Amniotic stem cell (primary cell): ENCODE results near the gene ASH1L.
"Not testable (repeated sequence)": the region's sequence is repeated elsewhere in the genome, so short reads cannot be mapped to it uniquely, and the experiment has no call there.

Source experiments
- DNase-seq: peaks from one replicate; lab custom pipeline; 2025; lab: John Stamatoyannopoulos, UW

Gene ASH1L

DNA sequence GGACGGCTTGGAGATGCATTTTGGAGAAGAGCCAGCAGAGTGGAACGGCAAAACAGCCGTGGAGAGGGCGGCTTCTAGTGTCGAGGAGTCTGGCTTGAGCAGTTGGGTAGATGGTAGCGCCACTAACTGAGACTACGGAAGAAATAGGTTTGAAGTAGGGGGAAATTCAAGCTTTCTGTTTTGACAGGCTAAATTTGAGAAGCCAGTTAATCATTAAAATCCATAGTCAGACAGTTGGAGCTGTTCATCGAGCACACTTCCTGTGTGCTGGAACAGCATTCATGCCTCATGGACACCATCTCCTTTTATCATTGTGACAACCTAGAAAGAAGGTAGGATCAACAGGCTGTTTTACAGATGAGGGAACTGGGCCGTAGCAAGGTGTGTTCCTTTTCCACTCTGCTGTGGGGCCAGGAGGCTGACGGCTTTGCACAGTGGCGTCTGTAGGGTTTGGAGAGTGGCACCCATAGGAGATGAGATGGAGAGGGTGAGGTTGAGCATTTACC, 258.0 kb downstream of the ASH1L start:
- no peak for DNase-seq

- DNase-seq = no peak
These were observed 261.2 kb downstream of the ASH1L start, which contains the start of gene PKLR for GRCh38 chr1:155301342-155301841. Gene PKLR (minus strand): TSS chr1:155301438. CDS start chr1:155301395, 43 bp downstream.

DNA sequence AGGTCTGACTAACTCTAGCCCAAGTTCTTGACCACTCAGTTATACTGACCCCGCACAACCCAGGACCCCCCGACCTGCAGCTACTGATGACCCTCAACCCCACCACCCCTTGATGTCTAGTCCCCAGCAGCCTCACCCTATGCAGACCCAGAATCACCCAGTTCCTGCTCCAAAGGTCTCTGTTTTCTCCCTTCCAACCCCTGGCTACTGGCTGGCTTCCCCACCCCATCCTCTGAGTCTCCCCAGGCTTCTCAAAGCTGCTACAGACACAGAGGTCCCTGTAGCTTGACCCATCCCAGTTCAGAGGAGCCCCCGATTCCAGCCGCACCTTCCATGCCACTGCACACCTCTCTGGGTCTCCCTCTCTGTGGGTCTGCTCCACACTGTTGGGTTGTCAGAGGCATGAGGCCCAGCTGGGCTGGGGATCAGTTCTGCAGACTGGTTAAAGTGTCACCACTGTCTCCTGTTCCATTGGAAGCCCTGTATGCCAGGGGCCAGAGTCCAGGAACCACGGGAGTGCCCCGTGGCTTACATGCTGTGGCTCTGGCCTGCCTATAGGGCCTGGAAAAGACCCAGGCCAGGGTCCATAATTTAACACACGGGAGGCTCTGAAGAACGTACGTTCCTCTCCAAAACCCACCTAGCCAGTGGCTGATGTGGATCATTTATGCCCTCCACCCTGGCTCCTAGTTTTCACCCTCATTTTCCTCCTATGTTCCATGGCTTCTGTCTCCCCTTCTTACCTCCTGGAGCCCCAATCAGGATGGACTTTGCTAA, 261.9 kb downstream of the ASH1L start:
- DNase-seq = no peak

DNA sequence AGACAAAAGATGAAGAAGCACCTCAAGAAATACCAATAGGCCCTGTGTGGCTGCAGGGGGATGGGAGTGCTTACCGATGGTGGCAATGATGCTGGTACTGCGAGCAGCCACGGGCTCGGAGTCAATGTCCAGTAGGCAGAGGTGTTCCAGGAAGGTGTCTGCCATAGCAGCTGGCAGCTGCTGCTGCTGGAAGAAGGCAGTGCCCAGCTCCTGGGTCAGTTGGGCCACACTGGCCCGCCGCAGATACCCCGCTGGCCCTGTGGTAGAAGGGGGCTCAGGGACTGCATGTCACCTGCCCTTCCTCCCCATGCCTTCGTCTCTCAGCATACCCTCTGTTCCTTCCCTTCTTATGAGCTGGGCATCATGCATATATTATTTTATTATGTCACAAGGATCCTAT, 262.6 kb downstream of the ASH1L start:
- no peak for DNase-seq

- no peak for DNase-seq
These were observed 265.2 kb downstream of the ASH1L start for GRCh38 chr1:155297384-155297783.

DNA sequence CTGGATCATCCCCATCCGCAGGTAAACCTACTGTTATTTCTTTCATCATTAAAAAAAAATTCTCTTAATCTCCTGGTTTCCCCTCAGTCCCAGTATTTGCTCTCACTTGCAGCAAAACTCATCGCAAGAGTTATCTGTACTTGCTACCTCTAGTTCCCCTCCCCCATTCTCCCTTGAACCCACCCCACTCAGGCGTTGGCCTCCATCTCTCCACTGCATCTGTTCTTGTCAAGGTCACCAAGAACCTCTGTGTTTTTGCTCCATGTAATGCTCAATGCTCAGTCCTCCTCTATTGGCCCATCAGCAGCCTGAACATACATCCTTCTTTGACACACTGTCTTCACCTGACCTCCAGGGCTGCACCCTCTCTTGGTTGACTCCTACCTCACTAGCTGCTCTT, 265.9 kb downstream of the ASH1L start:
- DNase-seq = no peak

GRCh38 chr1:155295942-155296267, 266.7 kb downstream of the ASH1L start:
- no peak for DNase-seq

DNA sequence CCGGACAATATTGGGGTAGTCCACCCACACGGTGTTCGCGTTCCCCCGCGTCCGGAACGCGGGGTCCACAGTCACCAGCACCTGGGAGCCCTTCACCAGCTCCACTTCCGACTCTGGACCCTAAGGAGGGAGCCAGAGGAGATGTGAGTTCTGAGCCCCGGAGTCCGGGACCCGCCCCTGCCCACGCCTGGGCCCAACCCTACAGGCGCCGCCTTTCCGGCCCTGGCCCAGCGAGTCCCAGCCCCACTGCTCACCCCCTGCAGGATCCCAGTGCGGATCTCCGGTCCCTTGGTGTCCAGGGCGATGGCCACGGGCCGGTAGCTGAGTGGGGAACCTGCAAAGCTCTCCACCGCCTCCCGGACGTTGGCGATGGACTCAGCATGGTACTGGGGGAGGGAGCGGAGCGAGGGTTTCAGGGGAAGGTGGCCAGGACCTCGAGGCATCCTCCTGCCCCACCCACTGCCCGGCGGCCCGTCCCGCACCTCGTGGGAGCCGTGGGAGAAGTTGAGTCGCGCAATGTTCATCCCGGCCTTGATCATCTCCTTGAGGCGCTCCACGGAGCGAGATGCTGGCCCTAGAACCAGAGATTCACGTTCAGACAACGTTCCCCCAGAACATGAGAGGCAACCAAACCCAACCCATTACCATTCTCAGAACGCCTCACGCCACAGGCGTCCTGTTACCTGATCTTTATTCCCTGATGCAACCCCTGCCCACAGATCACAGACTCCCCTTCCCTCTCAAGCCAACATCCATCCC, 267.2 kb downstream of the ASH1L start:
- no peak for DNase-seq

DNA sequence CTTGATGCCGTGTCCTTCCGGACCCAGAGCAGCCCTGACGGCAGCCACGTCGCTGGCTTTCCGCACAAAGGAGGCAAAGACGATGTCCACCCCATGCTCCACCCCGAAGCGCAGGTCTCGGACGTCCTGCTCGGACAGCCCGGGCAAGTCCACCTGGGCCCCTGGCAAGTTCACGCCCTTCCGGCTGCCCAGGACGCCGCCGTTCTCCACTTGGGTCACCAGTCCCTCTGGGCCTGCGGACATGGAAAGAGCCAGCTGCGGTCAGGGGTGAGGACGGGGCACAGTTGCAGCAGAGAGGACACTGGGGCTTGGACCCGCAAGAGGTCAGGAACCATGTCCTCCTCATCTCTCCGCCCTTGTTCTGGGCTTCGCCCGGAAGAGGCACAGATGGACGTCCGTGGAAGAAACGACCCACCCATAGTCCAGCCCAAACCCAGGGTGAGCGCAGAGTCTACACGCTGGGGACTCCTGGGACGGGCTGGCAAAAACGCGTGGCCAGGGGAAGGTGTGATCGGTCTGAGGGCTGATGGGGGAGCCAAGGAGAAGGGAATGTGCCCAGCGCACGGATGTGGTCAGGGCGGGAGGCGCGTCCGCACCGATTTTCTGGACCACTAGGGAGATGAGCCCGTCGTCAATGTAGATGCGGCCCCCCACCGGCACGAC, 268.0 kb downstream of the ASH1L start:
- no peak for DNase-seq

DNA sequence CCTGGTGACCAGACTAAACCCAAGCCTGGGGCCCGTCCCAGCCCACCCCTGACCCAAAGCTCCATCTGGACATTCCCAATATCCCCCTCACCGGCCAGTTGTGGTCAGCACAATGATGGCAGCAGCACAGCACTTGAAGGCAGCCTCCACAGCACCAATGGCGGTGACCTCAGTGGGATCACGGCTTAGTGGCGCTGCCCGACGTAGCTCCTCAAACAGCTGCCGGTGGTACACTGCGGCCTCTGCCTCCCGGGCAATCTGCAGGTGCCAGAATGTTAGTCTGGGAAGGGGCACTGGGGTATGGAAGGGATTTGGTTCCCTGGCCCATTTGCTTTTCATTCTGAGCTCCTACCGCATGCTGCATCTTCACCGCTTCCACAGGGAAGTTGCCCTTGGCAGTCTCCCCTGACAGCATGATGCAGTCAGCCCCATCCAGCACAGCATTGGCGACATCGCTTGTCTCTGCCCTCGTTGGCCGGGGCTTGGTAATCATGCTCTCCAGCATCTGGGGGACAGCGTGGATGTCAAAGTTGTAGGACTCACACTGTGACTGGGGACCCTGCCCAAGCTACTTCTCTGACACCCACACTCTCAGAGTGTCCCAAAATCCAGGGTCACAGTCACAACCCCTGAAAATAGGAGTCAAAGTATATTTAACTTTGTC, 269.4 kb downstream of the ASH1L start:
- DNase-seq = no peak

GRCh38 chr1:155291006-155291405, 271.6 kb downstream of the ASH1L start:
- not testable (repeated sequence) for DNase-seq

DNA sequence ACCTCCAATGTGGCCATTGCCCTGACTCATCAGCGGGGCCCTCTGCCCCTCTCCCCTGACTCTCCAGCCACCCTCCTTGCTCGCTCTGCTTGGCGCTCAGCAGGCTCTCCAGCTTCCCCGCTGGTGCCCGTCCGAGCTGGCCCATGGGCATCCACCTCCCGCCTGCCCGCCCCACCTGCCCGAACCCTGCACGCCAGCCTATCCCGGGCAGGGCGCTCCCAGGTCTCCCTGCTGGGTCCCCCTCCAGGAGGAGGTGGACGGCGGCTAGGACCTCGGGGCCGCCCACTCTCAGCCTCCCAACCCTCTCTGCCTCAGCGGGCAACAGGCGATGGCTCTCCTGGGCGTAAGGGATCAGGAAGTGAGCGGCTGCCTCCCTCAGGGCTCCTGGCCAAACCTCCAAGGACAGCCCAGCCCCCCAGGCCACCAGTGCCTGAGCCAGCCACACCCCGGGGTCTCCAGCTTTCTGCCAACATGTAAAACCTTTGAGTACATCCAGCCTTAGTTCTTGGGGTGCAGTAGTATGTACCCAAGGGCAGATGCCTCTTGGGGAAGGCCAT, 274.5 kb downstream of the ASH1L start:
- no peak for DNase-seq

- no peak for DNase-seq
These were observed 276.1 kb downstream of the ASH1L start for GRCh38 chr1:155286544-155286943.

DNA sequence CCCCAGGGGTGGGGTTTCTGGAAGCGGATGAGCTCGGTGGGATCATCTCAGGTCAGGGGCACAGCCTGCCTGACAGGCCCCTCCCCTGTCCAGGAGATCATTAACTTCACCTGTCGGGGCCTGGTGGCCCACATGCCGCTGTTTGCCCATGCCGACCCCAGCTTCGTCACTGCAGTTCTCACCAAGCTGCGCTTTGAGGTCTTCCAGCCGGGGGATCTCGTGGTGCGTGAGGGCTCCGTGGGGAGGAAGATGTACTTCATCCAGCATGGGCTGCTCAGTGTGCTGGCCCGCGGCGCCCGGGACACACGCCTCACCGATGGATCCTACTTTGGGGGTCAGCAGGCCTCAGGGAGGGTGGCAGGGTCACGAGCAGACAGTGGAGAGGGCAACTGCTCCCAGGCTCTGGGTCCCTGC, 277.0 kb downstream of the ASH1L start:
- no peak for DNase-seq
